Body of pancreas (tissue), 4 donors: ENCODE measurements around the gene LENG1. TPM values are rescaled to one million over a fixed set of nuclear protein-coding genes. Genes with fewer than 3 reads are reported as not detected.

Experiments
- ATAC-seq: fragments of 150-250 bp; one replicate; pipeline ENCODE4 v1.9.1; 2016
- DNase-seq, 4 donors: peaks; one replicate each; pipeline ENCODE4 v3.0.0-alpha.2; 2019
- H3K27ac ChIP-seq, 4 donors: fragments of 200-600 bp; sonication (generic); 1 replicate in 3 of 4; 2 replicates in 1 of 4; pipeline versions ENCODE4 v1.5.1 to v1.6.1; 2016 to 2019; ENCODE audit warnings: mild to moderate bottlenecking in 1 of 4, mixed read lengths in 1 of 4, moderate library complexity in 1 of 4
- H3K27me3 ChIP-seq, 2 donors: fragments of 200-600 bp; sonication (generic); one replicate each; pipeline ENCODE4 v1.6.0; 2016; ENCODE audit warnings: mild to moderate bottlenecking in 1 of 2
- H3K36me3 ChIP-seq, 2 donors: fragments of 200-600 bp; sonication (generic); replicated peaks in 1 of 2; 2 replicates each; pipeline ENCODE4 v1.5.1; 2016; ENCODE audit warnings: low read depth in 2 of 2; ENCODE audit not compliant: insufficient read depth in 1 of 2
- H3K4me1 ChIP-seq: fragments of 200-600 bp; sonication (generic); one replicate; pipeline ENCODE4 v1.6.0; 2016
- H3K4me3 ChIP-seq, 2 donors: fragments of 200-600 bp; sonication (generic); 1 replicate in 1 of 2; 2 replicates in 1 of 2; pipeline ENCODE4 v1.5.1; 2016 to 2019
- H3K9me3 ChIP-seq, 3 donors: fragments of 200-600 bp; sonication (generic); 1 replicate in 2 of 3; 2 replicates in 1 of 3; pipeline ENCODE4 v1.5.1; 2016
- CTCF ChIP-seq, 7 experiments: fragments of 450-650 bp in 4 of 7; fragments of 200-600 bp in 3 of 7; sonication (generic) in 3 of 7; IDR thresholded peaks; one replicate each; pipeline ENCODE4 v1.5.1; 2016 to 2019; ENCODE audit warnings: antibody characterized with exemption in 7 of 7
- POLR2A ChIP-seq, 3 donors: fragments of 450-650 bp; IDR thresholded peaks; one replicate each; pipeline ENCODE4 v1.6.1; 2016; ENCODE audit warnings: antibody characterized with exemption in 3 of 3, mild to moderate bottlenecking in 2 of 3
- WGBS, 2 donors: methylation state at CpG; one replicate each; pipeline ENCODE4 v1.1.5; 2017; 5-methylcytosine and 5-hydroxymethylcytosine counted together
- intact Hi-C: fragments of 100-400 bp; cut with DNase I; formaldehyde crosslinking; loops from one replicate; pipeline ENCODE4 v1.15.1; 2023
- total RNA-seq, 2 donors: library from RNA; depleted of rRNA; stranded (reverse); fragments of >200 nt; gene quantifications; one replicate each; pipeline ENCODE4 v1.1.0, GENCODE V29; 2016

Gene LENG1
- total RNA-seq, 2 donors from 2014 or later: 4.0 to 9.6 TPM

GRCh38 chr19:54156490-54156889 is 3.0 kb downstream of the LENG1 start:
- no peaks in the 10 kb centered on the region for H3K27me3 ChIP-seq
- no peak overlapping the region for H3K27ac ChIP-seq
- H3K9me3 ChIP-seq: no peaks in the 10 kb centered on the region
- no peak overlapping the region for H3K4me3 ChIP-seq
- intact Hi-C loops: no loop called here
- peaks cover 29% of the 10 kb centered on the region for H3K4me1 ChIP-seq
- DNase-seq (no peak), ATAC-seq (no peak)
- no peak for TF ChIP-seq POLR2A (IDR thresholded peaks at IDR 0.05)
- TF ChIP-seq CTCF (IDR thresholded peaks at IDR 0.05): no peak
- H3K36me3 ChIP-seq: peaks cover 5 to 29% of the 10 kb centered on the region in 2 donors
- WGBS, 2 donors: 67 to 77% methylated on average over 8 to 10 of the region's 11 CpGs

- DNase-seq (no peak), ATAC-seq (no peak)
- H3K9me3 ChIP-seq: no peaks in the 10 kb centered on the region
- no peaks in the 10 kb centered on the region for H3K27me3 ChIP-seq
- no peak overlapping the region for H3K27ac ChIP-seq
- H3K4me3 ChIP-seq: no peak overlapping the region
- TF ChIP-seq POLR2A (IDR thresholded peaks at IDR 0.05): no peak
- WGBS, 2 donors: 73 to 81% methylated on average over 14 to 19 of the region's 19 CpGs
- H3K4me1 ChIP-seq: peaks cover 22% of the 10 kb centered on the region
- peaks cover 5 to 29% of the 10 kb centered on the region in 2 donors for H3K36me3 ChIP-seq
- intact Hi-C loops: no loop called here
These were observed 3.8 kb downstream of the LENG1 start for GRCh38 chr19:54155694-54156093.

GRCh38 chr19:54154603-54155345 is 4.7 kb downstream of the LENG1 start:
- 51 to 84% methylated on average over 15 to 18 of the region's 18 CpGs for WGBS, 2 donors
- TF ChIP-seq POLR2A (IDR thresholded peaks at IDR 0.05) (no peak), CTCF (IDR thresholded peaks at IDR 0.05) (no peak)
- H3K4me3 ChIP-seq: no peak overlapping the region
- no peaks in the 10 kb centered on the region for H3K27me3 ChIP-seq
- peaks cover 5 to 36% of the 10 kb centered on the region in 2 donors for H3K36me3 ChIP-seq
- no peaks in the 10 kb centered on the region for H3K9me3 ChIP-seq
- no peak overlapping the region for H3K27ac ChIP-seq
- intact Hi-C loops: no loop called here
- DNase-seq: no peak
- no peak for ATAC-seq
- peaks cover 15% of the 10 kb centered on the region for H3K4me1 ChIP-seq

GRCh38 chr19:54153731-54154326 is 5.7 kb downstream of the LENG1 start:
- H3K27ac ChIP-seq: no peak overlapping the region
- no peak for DNase-seq

More at GRCh38 chr19:54153731-54154326, 5.7 kb downstream of the LENG1 start:
- no peaks in the 10 kb centered on the region for H3K9me3 ChIP-seq
- no peak for TF ChIP-seq CTCF (IDR thresholded peaks at IDR 0.05)
- TF ChIP-seq POLR2A (IDR thresholded peaks at IDR 0.05): no peak
- H3K36me3 ChIP-seq: peaks cover 5 to 41% of the 10 kb centered on the region in 2 donors
- H3K4me1 ChIP-seq: peaks cover 12% of the 10 kb centered on the region
- intact Hi-C loops: no loop called here
- no peak overlapping the region for H3K4me3 ChIP-seq
- no peak for ATAC-seq
- H3K27me3 ChIP-seq: no peaks in the 10 kb centered on the region
- 80 to 84% methylated on average over 7 to 10 of the region's 10 CpGs for WGBS, 2 donors
